DOHH2 (cell line): ENCODE results near the gene TYMP.

Experiments used
- H3F3A ChIP-seq: fragments of 200-600 bp; sonication (generic), shearing (Covaris generic); 2 replicates; pipeline ENCODE4 v1.6.0; 2016; ENCODE audit warnings: antibody characterized with exemption, mild to moderate bottlenecking; ENCODE audit not compliant: control insufficient read depth, insufficient read depth
- H3K27ac ChIP-seq: fragments of 200-600 bp; sonication (generic); 2 replicates; pipeline ENCODE4 v1.5.1; 2014; ENCODE audit warnings: low read depth, mild to moderate bottlenecking, low read length, moderate library complexity
- H3K27me3 ChIP-seq: fragments of 200-600 bp; sonication (generic); 2 replicates; pipeline ENCODE4 v1.6.1; 2014; ENCODE audit warnings: mild to moderate bottlenecking, low read length, mixed read lengths; ENCODE audit not compliant: control insufficient read depth
- H3K36me3 ChIP-seq: fragments of 200-600 bp; sonication (generic); 2 replicates; pipeline ENCODE4 v1.6.1; 2014; ENCODE audit warnings: mild to moderate bottlenecking, low read length, moderate library complexity, mixed read lengths; ENCODE audit not compliant: control insufficient read depth
- H3K4me1 ChIP-seq: fragments of 200-600 bp; sonication (generic); 2 replicates; pipeline ENCODE4 v1.6.1; 2014; ENCODE audit warnings: mild to moderate bottlenecking, low read length, mixed read lengths; ENCODE audit not compliant: control insufficient read depth
- H3K4me2 ChIP-seq: fragments of 200-600 bp; sonication (generic); 2 replicates; pipeline ENCODE4 v1.6.0; 2014; ENCODE audit warnings: mild to moderate bottlenecking, low read length, moderate library complexity
- H3K4me3 ChIP-seq: fragments of 200-600 bp; sonication (generic); 2 replicates; pipeline ENCODE4 v1.5.1; 2014; ENCODE audit warnings: mild to moderate bottlenecking, low read length, mixed read lengths
- H3K79me2 ChIP-seq: fragments of 200-600 bp; sonication (generic); 2 replicates; pipeline ENCODE4 v1.6.1; 2014; ENCODE audit warnings: mild to moderate bottlenecking, low read length, mixed read lengths; ENCODE audit not compliant: control insufficient read depth
- H3K9me2 ChIP-seq: fragments of 200-600 bp; sonication (generic); replicated peaks from 2 replicates; pipeline ENCODE4 v1.6.1; 2014; ENCODE audit warnings: mild to moderate bottlenecking, low read length, mixed read lengths; ENCODE audit not compliant: control insufficient read depth
- H3K9me3 ChIP-seq: fragments of 200-600 bp; sonication (generic); 2 replicates; pipeline ENCODE4 v1.6.1; 2014; ENCODE audit warnings: antibody characterized with exemption, low read length, mixed read lengths; ENCODE audit not compliant: control insufficient read depth, insufficient read depth
- H4K20me1 ChIP-seq: fragments of 200-600 bp; sonication (generic); 2 replicates; pipeline ENCODE4 v1.6.0; 2014; ENCODE audit warnings: low read depth, mild to moderate bottlenecking, antibody characterized with exemption, low read length, moderate library complexity; ENCODE audit not compliant: control insufficient read depth, insufficient read depth
- CTCF ChIP-seq: fragments of 200-600 bp; sonication (generic); IDR thresholded peaks from one replicate; pipeline ENCODE4 v1.5.1; 2014; ENCODE audit warnings: antibody characterized with exemption, mild to moderate bottlenecking, low read depth, low read length; ENCODE audit not compliant: poor library complexity, severe bottlenecking
- EZH2phosphoT487 ChIP-seq: fragments of 200-600 bp; sonication (generic); IDR thresholded peaks from 2 replicates; pipeline ENCODE4 v1.6.1; 2017; ENCODE audit warnings: borderline replicate concordance, mild to moderate bottlenecking, antibody characterized with exemption, low read length, moderate library complexity, mixed read lengths

Gene TYMP

GRCh38 chr22:50540381-50540780 is 10.6 kb upstream of the TYMP start:
- Histone ChIP-seq H3K27me3 (no peaks in the 10 kb centered on the region), H3K79me2 (no peaks in the 10 kb centered on the region), H3K27ac (peak overlapping the region; percentile 94), H3K9me2 (no peaks in the 10 kb centered on the region), H4K20me1 (no peaks in the 10 kb centered on the region), H3K4me3 (peak overlapping the region; percentile 50), H3K36me3 (no peaks in the 10 kb centered on the region), H3F3A (peaks cover 50% of the 10 kb centered on the region), H3K9me3 (no peaks in the 10 kb centered on the region), H3K4me1 (peaks cover 91% of the 10 kb centered on the region), H3K4me2 (peak overlapping the region; percentile 72)
- no peak for TF ChIP-seq CTCF
- no peak for TF ChIP-seq EZH2phosphoT487

GRCh38 chr22:50537765-50538164 is 8.0 kb upstream of the TYMP start:
- no peaks in the 10 kb centered on the region; the same call in 1 of the 2 replicates for H3K79me2 ChIP-seq
- no peaks in the 10 kb centered on the region for H4K20me1 ChIP-seq
- H3K4me3 ChIP-seq = no peak overlapping the region
- peaks cover 62% of the 10 kb centered on the region for H3F3A ChIP-seq
- TF ChIP-seq CTCF = no peak
- TF ChIP-seq EZH2phosphoT487 = no peak
- H3K9me3 ChIP-seq = no peaks in the 10 kb centered on the region
- no peak overlapping the region for H3K4me2 ChIP-seq
- no peaks in the 10 kb centered on the region for H3K36me3 ChIP-seq
- peak overlapping the region; percentile 94 for H3K27ac ChIP-seq
- H3K4me1 ChIP-seq = peaks cover 99% of the 10 kb centered on the region
- no peaks in the 10 kb centered on the region for H3K9me2 ChIP-seq
- H3K27me3 ChIP-seq = no peaks in the 10 kb centered on the region

GRCh38 chr22:50536226-50536625 is 6.4 kb upstream of the TYMP start:
- Histone ChIP-seq H3F3A (peaks cover 56% of the 10 kb centered on the region), H3K27me3 (no peaks in the 10 kb centered on the region), H3K9me2 (no peaks in the 10 kb centered on the region), H3K4me1 (peaks cover 93% of the 10 kb centered on the region), H3K4me2 (peak overlapping the region; percentile 76), H3K27ac (peak overlapping the region; percentile 97), H3K79me2 (peaks cover 15% of the 10 kb centered on the region), H4K20me1 (no peaks in the 10 kb centered on the region), H3K9me3 (no peaks in the 10 kb centered on the region), H3K36me3 (no peaks in the 10 kb centered on the region; the same call in 1 of the 2 replicates), H3K4me3 (peak overlapping the region; percentile 36; the same call in 1 of the 2 replicates)
- TF ChIP-seq EZH2phosphoT487 = no peak
- no peak for TF ChIP-seq CTCF
